ENCODE results near the gene HLA-DOB.
"Not testable (repeated sequence)": the region's sequence is repeated elsewhere in the genome, so short reads cannot be mapped to it uniquely, and the experiment has no call there.

Gene HLA-DOB

GRCh38 chr6:32814145-32814544 is 2.7 kb downstream of the HLA-DOB start:
- TF ChIP-seq ZFX (IDR thresholded peaks at IDR 0.05; ENCODE audit: borderline replicate concordance) (no peak), CTCF (IDR thresholded peaks at IDR 0.05) (no peak)
- no peak overlapping the region for H3K27ac ChIP-seq

- no peak overlapping the region for H3K27ac ChIP-seq
- no peak for TF ChIP-seq ZFX (IDR thresholded peaks at IDR 0.05; ENCODE audit: borderline replicate concordance)
- no peak for TF ChIP-seq CTCF (IDR thresholded peaks at IDR 0.05)
These were observed 7.6 kb downstream of the HLA-DOB start for GRCh38 chr6:32809171-32809570.

- H3K27ac ChIP-seq = no peak overlapping the region
- TF ChIP-seq ZFX (IDR thresholded peaks at IDR 0.05; ENCODE audit: borderline replicate concordance) (no peak), CTCF (IDR thresholded peaks at IDR 0.05) (no peak)
These were observed 9.7 kb downstream of the HLA-DOB start for GRCh38 chr6:32807020-32807580.

GRCh38 chr6:32805404-32805803 is 11.4 kb downstream of the HLA-DOB start:
- H3K27ac ChIP-seq = not testable (repeated sequence)

GRCh38 chr6:32803416-32803815 is 13.4 kb downstream of the HLA-DOB start:
- TF ChIP-seq ZFX (IDR thresholded peaks at IDR 0.05; ENCODE audit: borderline replicate concordance) (no peak), CTCF (IDR thresholded peaks at IDR 0.05) (no peak)
- H3K27ac ChIP-seq = no peak overlapping the region

- H3K27ac ChIP-seq = no peak overlapping the region
These were observed 17.1 kb downstream of the HLA-DOB start for GRCh38 chr6:32799740-32800139.

GRCh38 chr6:32799168-32799567 is 17.6 kb downstream of the HLA-DOB start:
- no peak overlapping the region for H3K27ac ChIP-seq
- TF ChIP-seq ZFX (IDR thresholded peaks at IDR 0.05; ENCODE audit: borderline replicate concordance) (no peak), CTCF (IDR thresholded peaks at IDR 0.05) (no peak)

More at GRCh38 chr6:32799740-32800139, 17.1 kb downstream of the HLA-DOB start:
- no peak for TF ChIP-seq CTCF (IDR thresholded peaks at IDR 0.05)
- no peak for TF ChIP-seq ZFX (IDR thresholded peaks at IDR 0.05; ENCODE audit: borderline replicate concordance)
